ENCODE results near the gene DCDC2C.

GRCh38 chr2:3681625-3682024 lies 21.8 kb upstream of the DCDC2C start:
- no peak for TF ChIP-seq EP300 (conservative IDR thresholded peaks at IDR 0.05; ENCODE audit: poor library complexity, severe bottlenecking)
- TF ChIP-seq POLR2AphosphoS5 (IDR thresholded peaks at IDR 0.05) = no peak
- TF ChIP-seq, protein P1, sequence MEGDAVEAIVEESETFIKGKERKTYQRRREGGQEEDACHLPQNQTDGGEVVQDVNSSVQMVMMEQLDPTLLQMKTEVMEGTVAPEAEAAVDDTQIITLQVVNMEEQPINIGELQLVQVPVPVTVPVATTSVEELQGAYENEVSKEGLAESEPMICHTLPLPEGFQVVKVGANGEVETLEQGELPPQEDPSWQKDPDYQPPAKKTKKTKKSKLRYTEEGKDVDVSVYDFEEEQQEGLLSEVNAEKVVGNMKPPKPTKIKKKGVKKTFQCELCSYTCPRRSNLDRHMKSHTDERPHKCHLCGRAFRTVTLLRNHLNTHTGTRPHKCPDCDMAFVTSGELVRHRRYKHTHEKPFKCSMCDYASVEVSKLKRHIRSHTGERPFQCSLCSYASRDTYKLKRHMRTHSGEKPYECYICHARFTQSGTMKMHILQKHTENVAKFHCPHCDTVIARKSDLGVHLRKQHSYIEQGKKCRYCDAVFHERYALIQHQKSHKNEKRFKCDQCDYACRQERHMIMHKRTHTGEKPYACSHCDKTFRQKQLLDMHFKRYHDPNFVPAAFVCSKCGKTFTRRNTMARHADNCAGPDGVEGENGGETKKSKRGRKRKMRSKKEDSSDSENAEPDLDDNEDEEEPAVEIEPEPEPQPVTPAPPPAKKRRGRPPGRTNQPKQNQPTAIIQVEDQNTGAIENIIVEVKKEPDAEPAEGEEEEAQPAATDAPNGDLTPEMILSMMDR (IDR thresholded peaks at IDR 0.05; ENCODE audit: poor library complexity, severe bottlenecking) = no peak
- TF ChIP-seq REST (IDR thresholded peaks at IDR 0.05; ENCODE audit: borderline replicate concordance) = no peak
- TF ChIP-seq SMC3 (conservative IDR thresholded peaks at IDR 0.05; ENCODE audit: poor library complexity) = no peak
- TF ChIP-seq MXI1 (conservative IDR thresholded peaks at IDR 0.05; ENCODE audit: poor library complexity, severe bottlenecking) = no peak
- no peak for TF ChIP-seq EZH2 (IDR thresholded peaks at IDR 0.05; ENCODE audit: borderline replicate concordance, insufficient read depth, low read length, poor library complexity, severe bottlenecking)
- TF ChIP-seq RAD21 (conservative IDR thresholded peaks at IDR 0.05) = no peak
